SU-DHL-6 (cell line): ENCODE data around the gene SLC22A3.

Source experiments
- H2AFZ ChIP-seq: fragments of 200-600 bp; sonication (generic); 2 replicates; pipeline ENCODE4 v1.6.1; 2014; ENCODE audit warnings: low read depth, mild to moderate bottlenecking, moderate library complexity, mixed read lengths, antibody characterized with exemption, low read length; ENCODE audit not compliant: severe bottlenecking
- H3F3A ChIP-seq: fragments of 200-600 bp; shearing (Covaris generic); 2 replicates; pipeline ENCODE4 v1.6.0; 2016; ENCODE audit warnings: antibody characterized with exemption, mild to moderate bottlenecking; ENCODE audit not compliant: insufficient read depth
- H3K27ac ChIP-seq: fragments of 200-600 bp; sonication (generic); 2 replicates; pipeline ENCODE4 v1.5.1; 2016; ENCODE audit warnings: low read depth, mild to moderate bottlenecking, low read length, moderate library complexity, mixed read lengths
- H3K27me3 ChIP-seq: fragments of 200-600 bp; sonication (generic), shearing (Covaris generic); 2 replicates; pipeline ENCODE4 v1.6.0; 2014; ENCODE audit warnings: mild to moderate bottlenecking, low read length
- H3K36me3 ChIP-seq: fragments of 200-600 bp; sonication (generic); 2 replicates; pipeline ENCODE4 v1.6.1; 2014; ENCODE audit warnings: mild to moderate bottlenecking, low read length, mixed read lengths
- H3K4me2 ChIP-seq: fragments of 300-600, 200-600 bp; shearing (Covaris generic), sonication (generic); 2 replicates; pipeline ENCODE4 v1.6.0; 2014; ENCODE audit warnings: low read length, low read depth, mild to moderate bottlenecking; ENCODE audit not compliant: poor library complexity, severe bottlenecking
- H3K4me3 ChIP-seq: fragments of 200-600 bp; sonication (generic); 2 replicates; pipeline ENCODE4 v1.5.1; 2014; ENCODE audit warnings: antibody characterized with exemption, low read length, mild to moderate bottlenecking, mixed read lengths; ENCODE audit not compliant: insufficient read depth, poor library complexity, severe bottlenecking
- H3K79me2 ChIP-seq: fragments of 200-600 bp; sonication (generic); 2 replicates; pipeline ENCODE4 v1.6.1; 2014; ENCODE audit warnings: mild to moderate bottlenecking, low read length, moderate library complexity; ENCODE audit not compliant: insufficient read depth
- H3K9ac ChIP-seq: fragments of 200-600 bp; sonication (generic); 2 replicates; pipeline ENCODE4 v1.7.0; 2014; ENCODE audit warnings: mild to moderate bottlenecking, low read length
- H3K9me2 ChIP-seq: fragments of 200-600 bp; sonication (generic); replicated peaks from 2 replicates; pipeline ENCODE4 v1.6.1; 2014; ENCODE audit warnings: low read length; ENCODE audit not compliant: insufficient read depth
- H3K9me3 ChIP-seq: fragments of 200-600 bp; sonication (generic); 2 replicates; pipeline ENCODE4 v1.6.1; 2014; ENCODE audit warnings: low read length, mixed read lengths; ENCODE audit not compliant: insufficient read depth
- H4K20me1 ChIP-seq: fragments of 200-600 bp; sonication (generic); 2 replicates; pipeline ENCODE4 v1.6.1; 2014; ENCODE audit warnings: low read depth, mild to moderate bottlenecking, antibody characterized with exemption, low read length, moderate library complexity, mixed read lengths
- CTCF ChIP-seq: fragments of 200-600 bp; sonication (generic); IDR thresholded peaks from one replicate; pipeline ENCODE4 v1.5.1; 2017; ENCODE audit warnings: antibody characterized with exemption, mild to moderate bottlenecking, low read length, moderate library complexity; ENCODE audit not compliant: insufficient read depth, poor library complexity, severe bottlenecking
- EZH2phosphoT487 ChIP-seq: fragments of 200-600 bp; sonication (generic), shearing (Covaris generic); conservative IDR thresholded peaks from 2 replicates; pipeline ENCODE4 v1.6.1; 2018; ENCODE audit warnings: mild to moderate bottlenecking, antibody characterized with exemption, low read length, moderate library complexity, mixed read lengths

SLC22A3 gene

GRCh38 chr6:160363016-160363996, 15.1 kb downstream of the SLC22A3 start:
- Histone ChIP-seq H4K20me1 (no peaks in the 10 kb centered on the region), H3K9me3 (no peaks in the 10 kb centered on the region), H3K9me2 (no peaks in the 10 kb centered on the region), H3K79me2 (no peaks in the 10 kb centered on the region), H3K27ac (no peak overlapping the region), H3K4me2 (no peak overlapping the region), H3K4me3 (no peak overlapping the region), H3K27me3 (no peaks in the 10 kb centered on the region), H3K36me3 (no peaks in the 10 kb centered on the region), H3F3A (no peaks in the 10 kb centered on the region), H3K9ac (no peak overlapping the region), H2AFZ (no peak overlapping the region)
- no peak for TF ChIP-seq EZH2phosphoT487
- TF ChIP-seq CTCF = no peak

- Histone ChIP-seq H3K4me2 (no peak overlapping the region), H2AFZ (no peak overlapping the region), H4K20me1 (no peaks in the 10 kb centered on the region), H3K9me2 (no peaks in the 10 kb centered on the region), H3F3A (no peaks in the 10 kb centered on the region), H3K27ac (no peak overlapping the region), H3K4me3 (no peak overlapping the region), H3K79me2 (no peaks in the 10 kb centered on the region), H3K9me3 (no peaks in the 10 kb centered on the region), H3K27me3 (no peaks in the 10 kb centered on the region), H3K9ac (no peak overlapping the region), H3K36me3 (no peaks in the 10 kb centered on the region)
- TF ChIP-seq CTCF (no peak), EZH2phosphoT487 (no peak)
These were observed 16.9 kb downstream of the SLC22A3 start for GRCh38 chr6:160365117-160365516.

GRCh38 chr6:160367798-160368547, 19.8 kb downstream of the SLC22A3 start:
- H4K20me1 ChIP-seq = no peaks in the 10 kb centered on the region
- H3K27me3 ChIP-seq = no peaks in the 10 kb centered on the region
- H2AFZ ChIP-seq = no peak overlapping the region
- no peaks in the 10 kb centered on the region for H3K9me2 ChIP-seq
- no peaks in the 10 kb centered on the region for H3K36me3 ChIP-seq
- H3K27ac ChIP-seq = no peak overlapping the region
- no peaks in the 10 kb centered on the region for H3F3A ChIP-seq
- no peaks in the 10 kb centered on the region for H3K79me2 ChIP-seq
- no peak overlapping the region for H3K9ac ChIP-seq
- H3K9me3 ChIP-seq = no peaks in the 10 kb centered on the region
- no peak overlapping the region for H3K4me3 ChIP-seq
- no peak for TF ChIP-seq CTCF
- H3K4me2 ChIP-seq = no peak overlapping the region
